Measurements from ENCODE around the gene CBX4.

CBX4 gene

GRCh38 chr17:79798299-79799173 is 40.7 kb downstream of the CBX4 start:
- DNase-seq: no peak

DNA sequence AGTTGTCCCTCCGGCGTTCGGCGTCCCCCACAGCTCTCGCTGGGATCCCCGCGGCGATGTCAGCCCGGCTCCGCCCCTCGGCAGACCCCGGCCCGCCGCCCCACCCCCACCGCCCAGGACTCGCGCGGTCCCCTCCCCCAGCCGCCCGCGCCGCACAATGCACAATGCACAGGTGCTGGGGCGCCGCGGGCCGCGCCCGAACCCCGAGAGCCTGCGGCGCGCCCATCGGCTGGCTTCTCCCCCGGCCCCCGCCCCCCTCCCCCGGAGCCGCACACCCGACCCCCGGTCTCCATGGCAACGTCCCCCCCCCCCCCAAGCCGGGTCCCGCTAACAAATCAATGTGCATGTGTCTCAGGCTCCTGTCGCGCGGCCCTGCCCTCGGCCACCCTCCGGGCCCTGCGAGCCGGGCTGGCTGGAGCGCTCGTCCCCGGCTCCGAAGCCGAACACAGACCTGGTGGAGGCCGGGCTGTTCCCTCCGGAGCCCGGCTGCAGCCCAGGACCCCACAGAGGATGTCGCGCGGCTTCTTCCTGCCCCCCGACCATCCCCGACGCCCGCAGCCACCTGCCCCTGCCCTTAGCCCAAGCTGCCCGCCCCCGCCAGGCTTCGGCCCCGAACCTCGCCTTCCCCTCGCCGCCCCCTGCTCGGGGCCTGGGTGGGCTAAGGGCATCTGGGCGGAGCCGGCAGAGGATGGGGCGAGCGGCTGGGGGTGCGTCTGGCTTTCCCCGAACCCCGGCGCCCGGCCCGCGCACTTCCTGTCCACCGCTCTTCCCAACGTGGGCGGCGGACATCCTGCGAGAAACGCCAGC is 41.5 kb downstream of the CBX4 start:
- peak in 1 of 2 experiments; percentile 57 for DNase-seq

- DNase-seq: peak; percentile 99 to 100
These were observed 42.3 kb downstream of the CBX4 start, which contains the start of gene CBX8 for GRCh38 chr17:79796763-79797491. CBX8 (minus strand) TSS chr17:79797077; CDS start chr17:79796998, 79 bp downstream.

- DNase-seq: no peak
These were observed 42.8 kb downstream of the CBX4 start for GRCh38 chr17:79796444-79796762.

DNA sequence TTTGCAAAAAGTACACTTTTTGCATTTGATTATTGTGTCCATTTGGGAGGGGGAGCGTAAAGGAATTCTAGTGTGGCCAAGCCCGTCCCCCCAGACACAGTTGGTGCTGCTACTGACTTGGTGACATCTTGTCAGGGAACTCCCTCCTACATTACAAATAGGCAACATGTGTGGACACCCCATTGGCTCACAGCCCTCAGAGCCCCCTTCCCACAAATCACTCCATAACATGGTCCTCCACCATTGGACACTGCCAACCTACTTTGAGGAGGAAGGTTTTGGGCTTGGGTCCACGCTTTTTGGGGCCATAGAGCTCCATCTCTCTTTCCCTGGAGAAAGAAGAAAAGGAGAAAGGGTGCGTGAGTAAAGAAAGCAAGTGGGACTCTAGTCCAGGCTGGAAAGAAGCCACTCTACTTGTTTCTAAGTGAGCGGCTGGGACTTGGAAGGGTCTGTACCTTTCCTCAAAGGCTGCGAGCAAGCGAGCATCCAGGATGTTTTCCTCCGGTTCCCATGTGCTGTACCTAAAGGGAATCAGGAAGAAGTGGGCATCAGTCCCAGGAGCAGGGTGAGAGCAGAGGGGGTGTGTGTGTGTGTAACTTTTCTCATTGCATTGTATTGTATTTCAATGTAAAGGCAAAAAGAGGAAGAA is 43.3 kb downstream of the CBX4 start:
- no peak for DNase-seq

DNA sequence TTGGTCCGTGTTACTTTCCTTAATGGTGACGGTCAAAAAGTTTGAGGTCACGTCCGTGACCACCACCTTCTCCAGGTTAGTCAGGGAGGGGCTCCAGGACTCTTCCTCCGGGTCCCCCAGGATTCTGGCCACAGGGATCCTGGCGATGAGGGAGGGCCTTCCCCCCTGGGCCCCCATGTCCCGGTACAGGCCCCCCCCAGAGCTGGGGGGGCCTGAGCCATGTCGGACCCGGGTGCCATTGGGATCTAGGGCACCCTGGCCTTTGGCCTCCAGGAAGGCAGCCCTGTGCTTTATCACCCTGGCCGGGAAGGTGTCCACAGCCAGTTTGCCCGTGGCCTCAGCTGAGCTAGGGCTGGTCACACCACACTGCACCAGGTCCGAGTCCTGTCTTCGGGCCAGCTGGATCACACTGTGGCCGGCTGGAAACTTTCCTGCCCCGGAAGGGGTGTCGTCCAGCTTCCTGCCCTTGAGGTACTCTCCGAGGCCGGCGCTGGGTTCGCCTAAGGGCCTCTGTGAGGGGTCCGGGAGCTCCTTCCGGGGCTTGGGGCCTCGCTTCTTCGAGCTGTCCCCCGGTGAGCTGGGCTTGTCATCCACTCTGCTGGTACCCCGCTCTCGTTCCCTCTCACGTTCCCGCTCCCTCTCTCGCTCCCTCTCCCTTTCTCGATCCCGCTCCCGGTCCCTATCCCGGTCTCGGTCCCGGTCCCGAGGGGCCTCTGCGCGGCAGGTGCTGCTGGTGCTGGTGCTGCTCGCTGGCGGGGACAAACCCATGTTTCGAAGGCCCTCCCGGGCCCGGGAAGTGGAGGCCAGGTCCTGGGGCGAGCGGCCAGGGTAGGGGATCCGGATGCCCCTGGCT is 44.4 kb downstream of the CBX4 start:
- no peak for DNase-seq

- peak in 1 of 2 experiments; percentile 38 for DNase-seq
These were observed 45.3 kb downstream of the CBX4 start for GRCh38 chr17:79793924-79794304.

DNA sequence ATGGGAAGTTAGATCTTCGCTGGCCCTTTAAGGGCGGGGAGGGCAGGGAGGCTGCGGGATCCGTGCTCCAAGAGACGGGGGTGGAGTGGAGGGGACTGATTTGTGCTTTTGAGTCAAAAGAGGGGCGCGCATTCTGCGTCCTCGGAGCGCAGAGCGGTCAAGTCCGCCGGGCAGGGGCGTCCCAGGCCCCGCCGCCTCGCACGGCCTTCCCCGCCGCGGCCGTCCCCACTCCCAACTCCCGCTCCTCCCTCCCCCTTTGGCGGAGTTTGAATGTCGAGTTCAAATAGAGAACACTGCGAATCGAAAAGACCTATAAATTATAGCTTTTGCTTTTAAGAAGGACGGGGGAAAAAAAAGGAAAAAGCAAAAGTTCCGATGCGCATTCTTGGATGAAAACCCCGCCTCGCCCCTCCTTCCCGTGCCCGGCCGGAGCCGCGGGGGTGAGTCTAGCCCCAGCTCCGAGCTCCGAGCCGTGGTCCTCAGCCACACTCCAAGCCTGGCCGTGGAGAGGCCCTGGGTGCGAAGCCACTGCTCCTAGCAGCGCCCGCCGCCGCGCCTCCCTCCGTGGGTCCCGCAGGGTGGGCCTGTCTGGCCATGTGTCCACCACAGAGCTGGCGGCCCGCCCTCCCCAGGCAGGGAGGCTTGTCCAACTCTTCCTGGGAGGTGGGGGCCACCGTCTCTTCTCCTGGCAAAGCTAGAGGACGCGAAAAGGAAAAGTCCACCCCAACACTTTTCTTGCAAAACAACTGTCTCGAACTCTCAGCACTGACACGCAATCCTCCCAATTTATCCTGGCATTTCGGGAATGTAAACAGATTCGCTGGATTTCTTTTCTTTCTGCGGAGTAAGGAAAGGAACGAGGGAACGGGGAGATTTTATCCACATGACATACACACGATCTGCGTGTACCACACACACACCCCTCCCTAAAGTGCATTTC is 46.0 kb downstream of the CBX4 start:
- DNase-seq: no peak

DNA sequence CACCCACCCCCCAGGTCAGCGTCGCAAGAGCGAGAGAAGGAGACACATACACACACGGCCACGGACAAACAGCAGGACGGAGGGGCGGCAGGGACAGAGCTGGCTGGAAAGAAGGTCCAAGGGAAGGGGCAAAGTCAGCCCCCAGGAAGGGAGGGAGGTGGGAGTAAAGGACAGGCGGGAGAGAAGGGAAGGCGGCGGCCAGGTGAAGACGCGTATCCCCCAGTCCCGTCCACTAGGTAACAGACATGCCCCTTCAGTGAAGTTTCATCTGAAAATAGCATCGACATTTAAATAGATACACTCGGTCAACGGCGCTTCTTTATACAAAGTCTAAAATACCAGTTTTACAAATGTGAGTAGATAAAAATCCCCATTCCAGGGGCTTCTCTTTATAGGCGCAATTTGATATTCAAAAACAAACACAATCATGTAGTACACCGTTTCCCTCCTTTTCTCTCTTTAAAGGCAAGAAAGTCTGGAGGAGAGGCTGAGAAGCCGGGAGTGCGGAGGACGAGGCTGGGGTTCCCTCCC is 46.8 kb downstream of the CBX4 start:
- no peak for DNase-seq

DNA sequence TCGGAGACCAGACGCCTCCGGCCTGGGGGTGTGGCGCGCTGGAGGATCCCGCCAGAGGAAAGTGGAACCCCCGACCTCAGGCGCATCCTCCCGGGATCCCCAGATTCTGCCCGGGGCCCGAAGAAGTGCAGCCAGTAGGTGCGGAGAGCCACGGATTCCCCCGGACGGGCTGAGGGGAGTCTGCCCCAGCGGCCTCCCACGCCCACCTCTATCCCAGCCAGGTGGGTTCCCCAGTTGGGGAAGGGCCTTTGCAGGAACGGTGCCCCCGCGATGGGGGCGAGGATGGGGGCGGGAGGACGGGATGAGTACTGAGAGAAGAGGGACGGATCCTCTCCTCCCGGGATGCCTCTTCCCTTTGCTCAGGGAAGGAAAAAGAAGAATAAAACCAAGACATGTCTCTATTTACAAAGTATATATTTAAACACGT is 47.5 kb downstream of the CBX4 start:
- DNase-seq: no peak

GRCh38 chr17:79790805-79791734 is 48.2 kb downstream of the CBX4 start:
- no peak for DNase-seq

DNA sequence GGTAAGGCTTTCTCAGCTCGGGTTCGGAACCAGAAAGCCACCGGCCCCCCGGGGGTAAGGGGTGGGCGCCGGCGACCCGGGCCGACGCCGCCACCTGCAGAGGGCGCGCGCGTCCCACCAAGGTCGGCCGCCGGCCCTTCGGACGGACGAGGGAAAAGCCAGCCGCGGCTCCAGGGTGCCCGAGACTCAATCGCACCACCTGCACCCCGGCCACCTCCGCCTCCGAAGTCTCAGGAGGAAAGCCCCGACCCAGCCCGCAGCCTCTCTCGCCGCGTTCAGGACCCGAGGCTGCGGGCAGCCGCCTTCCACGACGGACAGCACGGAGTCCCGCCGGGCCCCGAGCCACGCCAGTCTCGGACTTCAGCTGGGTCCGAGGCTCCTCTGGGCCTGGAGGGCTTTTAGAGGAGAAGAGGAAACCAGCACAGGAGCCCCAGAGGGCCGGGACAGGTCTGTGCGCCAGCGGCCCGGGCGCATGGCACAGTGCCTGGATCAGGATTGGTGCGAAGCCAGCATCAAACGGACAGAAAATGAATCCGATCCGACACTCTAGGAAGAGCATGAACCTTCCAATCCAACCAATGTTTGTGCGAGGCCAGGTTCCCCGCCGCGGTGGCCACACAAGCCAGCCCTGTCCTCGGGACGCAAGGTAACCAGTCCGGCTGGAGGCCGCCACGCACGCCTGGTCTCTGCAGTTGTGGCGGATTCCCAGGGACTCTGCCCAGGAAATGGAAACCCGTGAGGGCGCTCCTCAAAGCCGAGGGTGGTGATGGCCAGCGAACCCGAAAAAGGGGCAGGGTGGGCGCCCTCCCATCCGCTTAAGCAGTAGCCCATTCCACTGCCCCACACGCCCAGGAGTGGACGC is 49.1 kb downstream of the CBX4 start:
- peak in 1 of 2 experiments; percentile 56 for DNase-seq

DNA sequence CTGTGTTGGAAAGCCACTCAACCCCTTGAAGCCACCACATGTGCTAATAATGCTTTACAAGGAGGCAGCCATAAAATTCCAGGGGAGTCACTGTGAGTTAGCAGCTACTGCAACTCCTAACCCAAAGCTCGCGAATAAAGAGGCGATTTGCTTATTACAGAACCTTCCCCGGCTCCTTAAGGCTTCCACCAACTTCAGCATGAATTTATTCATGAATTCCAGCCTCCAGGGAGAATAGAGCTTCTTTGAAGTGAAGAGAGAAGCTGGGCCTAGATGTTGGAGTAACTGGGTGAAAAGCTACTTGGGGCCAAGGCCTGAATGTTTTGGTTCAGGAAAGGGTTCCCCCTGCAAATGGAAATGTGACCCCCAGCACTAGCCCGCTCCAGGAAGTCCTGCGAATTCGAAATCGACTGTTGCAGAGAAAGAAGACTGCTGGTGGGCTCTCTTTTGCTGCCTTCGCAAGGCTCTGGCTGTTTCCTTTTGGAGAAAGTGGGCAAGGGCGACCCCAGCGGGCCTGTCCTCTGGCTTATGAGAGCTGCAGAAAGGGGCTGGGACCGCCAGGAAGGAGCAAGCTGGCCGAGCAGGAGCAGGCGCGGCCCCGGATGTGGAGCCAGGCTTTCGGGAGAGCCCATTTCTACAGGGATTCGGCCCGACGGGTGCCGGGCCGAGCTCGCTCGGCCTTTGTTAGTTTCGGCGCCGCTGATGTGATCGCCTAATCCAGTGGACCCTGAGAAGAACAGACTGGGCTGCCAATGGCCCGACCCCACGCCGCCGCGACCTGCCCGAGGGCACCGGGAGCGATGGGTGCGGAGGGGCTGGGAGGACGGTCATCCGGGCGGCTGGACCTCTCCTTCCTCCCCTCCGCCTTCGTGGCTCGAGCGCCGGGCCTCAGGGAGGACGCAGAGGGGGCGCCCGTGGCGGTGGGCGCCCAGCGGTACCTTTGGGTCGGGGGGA is 50.0 kb downstream of the CBX4 start:
- no peak for DNase-seq

DNA sequence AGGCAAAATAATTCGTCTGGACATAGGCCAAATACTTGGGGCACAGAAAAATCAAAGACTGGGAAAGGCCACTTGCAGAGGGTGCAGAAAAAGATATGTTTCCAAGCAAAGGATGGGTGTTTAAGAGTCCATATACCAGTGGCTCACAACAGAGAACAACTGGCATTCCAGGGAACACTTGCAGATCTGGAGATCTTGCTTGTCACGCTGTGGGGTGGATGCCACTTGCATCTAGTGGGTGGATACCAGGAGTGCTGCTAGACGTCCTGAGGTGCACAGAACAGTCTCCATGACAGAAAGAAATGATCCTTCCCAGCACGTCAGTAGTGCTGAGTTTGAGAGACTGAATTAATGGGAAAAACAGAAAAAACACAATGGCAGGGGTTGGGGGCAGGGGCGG is 50.8 kb downstream of the CBX4 start:
- DNase-seq: no peak

DNA sequence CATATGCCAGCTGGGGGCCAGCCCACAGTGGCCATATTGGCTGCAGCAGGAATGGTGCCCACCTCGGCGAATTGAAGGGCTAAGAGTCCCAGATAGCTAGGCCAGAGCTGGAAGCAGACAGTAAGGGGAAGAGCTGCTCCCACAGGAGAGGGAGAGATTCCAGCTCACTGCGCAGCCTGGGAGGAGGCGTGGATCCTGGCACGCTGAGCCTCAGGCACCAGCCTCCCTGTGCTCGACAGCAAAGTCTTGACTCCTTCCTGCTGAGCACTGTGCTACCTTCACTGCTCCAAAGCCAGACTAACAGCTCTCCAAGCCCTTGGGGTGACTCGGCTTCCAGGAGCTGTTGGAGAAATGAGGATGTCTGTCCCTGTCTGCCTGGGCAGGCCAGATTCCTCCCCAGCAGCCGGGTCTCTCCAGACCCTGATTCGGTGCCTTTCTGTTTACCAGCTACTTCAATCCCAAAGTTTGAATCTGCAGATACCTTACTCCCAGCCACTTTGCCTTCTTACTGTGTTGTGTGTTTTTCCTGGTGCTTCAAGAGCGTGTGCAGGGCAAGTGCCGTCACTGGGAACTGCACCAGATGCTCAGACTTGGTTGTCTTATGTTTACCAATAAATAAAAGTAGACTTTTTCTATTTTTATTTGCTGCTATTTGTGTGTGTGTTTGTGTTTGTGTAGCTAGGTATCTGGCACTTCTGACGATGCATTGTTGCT is 52.2 kb downstream of the CBX4 start:
- DNase-seq: no peak
